ENCODE measurements around the gene RAI1.

Gene RAI1

GRCh38 chr17:17830269-17830567 is 149.0 kb downstream of the RAI1 start:
- H3K9ac ChIP-seq = no peak overlapping the region
- H2AFZ ChIP-seq = no peak overlapping the region
- no peak overlapping the region for H3K4me3 ChIP-seq (ENCODE audit: low read depth, low read length)
- H3K4me1 ChIP-seq = peaks cover 21% of the 10 kb centered on the region
- TF ChIP-seq CTCF (IDR thresholded peaks at IDR 0.05) = no peak
- H3K36me3 ChIP-seq (ENCODE audit: control insufficient read depth, insufficient read depth, low read length) = no peaks in the 10 kb centered on the region
- H3K27ac ChIP-seq = no peak overlapping the region
- H3K79me2 ChIP-seq = peaks cover 7% of the 10 kb centered on the region
- no peaks in the 10 kb centered on the region for H3K9me3 ChIP-seq (ENCODE audit: control insufficient read depth, low read length)
- H3K4me2 ChIP-seq (ENCODE audit: low read length) = no peak overlapping the region
- H3K27me3 ChIP-seq (ENCODE audit: control insufficient read depth, insufficient read depth, low read length) = no peaks in the 10 kb centered on the region

- Histone ChIP-seq H3K79me2 (peaks cover 10% of the 10 kb centered on the region), H3K36me3 (ENCODE audit: control insufficient read depth, insufficient read depth, low read length) (no peaks in the 10 kb centered on the region), H3K4me1 (peaks cover 26% of the 10 kb centered on the region), H3K9me3 (ENCODE audit: control insufficient read depth, low read length) (no peaks in the 10 kb centered on the region), H3K4me3 (ENCODE audit: low read depth, low read length) (no peak overlapping the region), H2AFZ (no peak overlapping the region), H3K4me2 (ENCODE audit: low read length) (no peak overlapping the region), H3K27ac (no peak overlapping the region), H3K9ac (no peak overlapping the region), H3K27me3 (ENCODE audit: control insufficient read depth, insufficient read depth, low read length) (no peaks in the 10 kb centered on the region)
- TF ChIP-seq CTCF (IDR thresholded peaks at IDR 0.05) = no peak
These were observed 149.5 kb downstream of the RAI1 start for GRCh38 chr17:17830740-17831207.

- H3K4me1 ChIP-seq = peaks cover 22% of the 10 kb centered on the region
- H3K4me2 ChIP-seq (ENCODE audit: low read length) = no peak overlapping the region
- no peaks in the 10 kb centered on the region for H3K36me3 ChIP-seq (ENCODE audit: control insufficient read depth, insufficient read depth, low read length)
- no peak overlapping the region for H3K9ac ChIP-seq
- no peak overlapping the region for H3K4me3 ChIP-seq (ENCODE audit: low read depth, low read length)
- no peak for TF ChIP-seq CTCF (IDR thresholded peaks at IDR 0.05)
- H2AFZ ChIP-seq = peak overlapping the region; percentile 15
- no peaks in the 10 kb centered on the region for H3K9me3 ChIP-seq (ENCODE audit: control insufficient read depth, low read length)
- peak overlapping the region; percentile 25 for H3K27ac ChIP-seq
- peaks cover 11% of the 10 kb centered on the region for H3K79me2 ChIP-seq
- H3K27me3 ChIP-seq (ENCODE audit: control insufficient read depth, insufficient read depth, low read length) = no peaks in the 10 kb centered on the region
These were observed 150.2 kb downstream of the RAI1 start for GRCh38 chr17:17831208-17832031.

GRCh38 chr17:17832032-17832363 is 150.7 kb downstream of the RAI1 start:
- H3K36me3 ChIP-seq (ENCODE audit: control insufficient read depth, insufficient read depth, low read length) = no peaks in the 10 kb centered on the region
- no peak overlapping the region for H3K9ac ChIP-seq
- TF ChIP-seq CTCF (IDR thresholded peaks at IDR 0.05) = no peak

More at GRCh38 chr17:17832032-17832363, 150.7 kb downstream of the RAI1 start:
- Histone ChIP-seq H3K4me3 (ENCODE audit: low read depth, low read length) (no peak overlapping the region), H3K9me3 (ENCODE audit: control insufficient read depth, low read length) (no peaks in the 10 kb centered on the region), H3K27ac (no peak overlapping the region), H3K4me1 (peaks cover 18% of the 10 kb centered on the region), H3K27me3 (ENCODE audit: control insufficient read depth, insufficient read depth, low read length) (no peaks in the 10 kb centered on the region), H3K79me2 (peaks cover 11% of the 10 kb centered on the region), H3K4me2 (ENCODE audit: low read length) (no peak overlapping the region), H2AFZ (no peak overlapping the region)
